K562 (cell line): Measurements from ENCODE around the gene TSTD2. TPM values are rescaled to one million over a fixed set of nuclear protein-coding genes. Genes with fewer than 3 reads are reported as not detected.

ENCODE experiments used
- ATAC-seq: fragments of 200-7000 bp; cut with Tn5 transposase; 3 replicates; pipeline ENCODE4 v1.9.1; 2020; ENCODE audit warnings: moderate library complexity
- BruUV-seq: library from RNA; stranded (reverse); fragments of 400-500 nt; replicated peaks from 2 replicates; lab custom pipeline; 2021; lab: Mats Ljungman, UMichigan
- CTCF ChIA-PET: fragments of 300-600 bp; formaldehyde crosslinking; extraction: SDS; loops from one replicate; lab custom pipeline; 2021; ENCODE audit warnings: low intra/inter-chr PET ratio; lab: Yijun Ruan, JAX
- POLR2A ChIA-PET: fragments of 300-600, 350-650 bp; sonication (Branson Sonifier 250); formaldehyde crosslinking; extraction: SDS; loops from one replicate; lab custom pipeline; 2021; ENCODE audit warnings: antibody characterized with exemption, inconsistent platforms; lab: Yijun Ruan, JAX
- DNase-seq, 4 experiments: peaks; one replicate each; pipeline versions ENCODE4 v3.0.0 to v3.0.0-alpha.2; 2011 to 2018; ENCODE audit warnings: low spot score in 3 of 4, mixed read lengths in 3 of 4; ENCODE audit errors: extremely low read depth in 1 of 4
- FAIRE-seq: peaks from 2 replicates; lab custom pipeline; 2011; peaks lifted over from hg19 to GRCh38; lab: Jason Lieb, UNC
- H2AFZ ChIP-seq: 2 replicates; pipeline ENCODE4 v1.6.0; 2011; ENCODE audit warnings: low read depth, low read length, control low read depth, inconsistent platforms
- H3K27ac ChIP-seq: fragments of 200-600 bp; 3 replicates; pipeline ENCODE4 v1.8.0; 2011; ENCODE audit warnings: low read depth, mild to moderate bottlenecking, control low read depth, inconsistent platforms, low read length, moderate library complexity, mixed read lengths; ENCODE audit errors: extremely low read depth
- H3K27me3 ChIP-seq, 2 experiments: fragments of 300-600 bp in 1 of 2; 2 replicates in 1 of 2; 3 replicates in 1 of 2; pipeline versions ENCODE4 v1.6.0 to v1.8.0; 2011; ENCODE audit warnings: inconsistent platforms in 2 of 2, low read length in 2 of 2, mild to moderate bottlenecking in 1 of 2, mixed read lengths in 1 of 2, moderate library complexity in 1 of 2; ENCODE audit not compliant: control insufficient read depth in 2 of 2, insufficient read depth in 2 of 2
- H3K36me3 ChIP-seq: fragments of 300-600 bp; 3 replicates; pipeline ENCODE4 v1.8.0; 2011; ENCODE audit warnings: mild to moderate bottlenecking, low read length, inconsistent platforms; ENCODE audit not compliant: control insufficient read depth, insufficient read depth
- H3K4me1 ChIP-seq, 2 experiments: fragments of 200-600 bp in 1 of 2; replicated peaks in 1 of 2; 2 replicates in 1 of 2; 3 replicates in 1 of 2; pipeline versions ENCODE4 v1.5.1 to v1.8.0; 2011; ENCODE audit warnings: inconsistent platforms in 2 of 2, low read length in 2 of 2, mild to moderate bottlenecking in 1 of 2, mixed read lengths in 1 of 2, moderate library complexity in 1 of 2; ENCODE audit not compliant: control insufficient read depth in 2 of 2, insufficient read depth in 2 of 2
- H3K4me2 ChIP-seq: 2 replicates; pipeline ENCODE4 v1.6.1; 2011; ENCODE audit warnings: low read length, control low read depth, inconsistent platforms, mixed read lengths; ENCODE audit not compliant: insufficient read depth
- H3K4me3 ChIP-seq: fragments of 200-600 bp; sonication (generic), shearing (Covaris generic); 2 replicates; pipeline ENCODE4 v1.5.1; 2016; ENCODE audit warnings: control low read depth, inconsistent platforms
- H3K79me2 ChIP-seq: fragments of 200-600 bp; 3 replicates; pipeline ENCODE4 v1.8.0; 2011; ENCODE audit warnings: low read length, inconsistent platforms; ENCODE audit not compliant: control insufficient read depth, insufficient read depth
- H3K9ac ChIP-seq, 2 experiments: 2 replicates each; pipeline versions ENCODE4 v1.6.0 to v1.6.1; 2011; ENCODE audit warnings: low read depth in 2 of 2, low read length in 2 of 2, control low read depth in 1 of 2, inconsistent platforms in 1 of 2, mild to moderate bottlenecking in 1 of 2, mixed read lengths in 1 of 2; ENCODE audit not compliant: insufficient read depth in 1 of 2
- H3K9me1 ChIP-seq: one replicate; pipeline ENCODE4 v1.6.0; 2011; ENCODE audit warnings: inconsistent platforms, mild to moderate bottlenecking, low read length, moderate library complexity; ENCODE audit not compliant: control insufficient read depth, insufficient read depth
- H3K9me3 ChIP-seq: replicated peaks from 2 replicates; pipeline ENCODE4 v1.5.1; 2011; ENCODE audit warnings: low read depth, low read length, inconsistent platforms; ENCODE audit not compliant: control insufficient read depth, insufficient read depth
- H4K20me1 ChIP-seq: replicated peaks from 2 replicates; pipeline ENCODE4 v1.6.1; 2011; ENCODE audit warnings: low read length, inconsistent platforms, mixed read lengths; ENCODE audit not compliant: control insufficient read depth, insufficient read depth
- FOSL1 ChIP-seq: fragments of 200-800 bp; sonication (Bioruptor generic); conservative IDR thresholded peaks from 2 replicates; pipeline ENCODE4 v1.6.1; 2016; ENCODE audit warnings: missing genetic modification characterization, missing compliant biosample characterization
- WGBS: fragments of 100-300 bp; shearing (Covaris generic); methylation state at CpG from one replicate; pipeline ENCODE4 v1.1.6; 2016; ENCODE audit warnings: low coverage, mixed read lengths; ENCODE audit not compliant: insufficient coverage; ENCODE audit errors: missing lambda C conversion rate; 5-methylcytosine and 5-hydroxymethylcytosine counted together
- in situ Hi-C: fragments of 300-500 bp; cut with MboI; formaldehyde crosslinking; loops from 4 replicates; pipeline ENCODE4 v1.15.0; 2018; ENCODE audit warnings: inconsistent platforms, mixed read lengths
- intact Hi-C: fragments of 100-400 bp; cut with micrococcal nuclease; formaldehyde crosslinking; loops from 2 replicates; pipeline ENCODE4 v1.14.2; 2022
- polyA plus RNA-seq, 8 experiments: library from polyadenylated mRNA; depleted of rRNA in 4 of 8; stranded (reverse) in 5 of 8; unstranded in 3 of 8; fragments of >200 nt; fragmentation: Nextera tagmentation in 2 of 8; fragmentation: Illumina TruSeq in 1 of 8; extraction: Ambion mirVana in 2 of 8; extraction: Trizol in 1 of 8; gene quantifications; 2 replicates each; pipeline versions ENCODE4 v1.2.1 to v1.2.3, GENCODE V29; 2011 to 2014; ENCODE audit warnings: inconsistent platforms in 1 of 8, missing spikeins in 1 of 8
- total RNA-seq, 7 experiments: library from RNA; depleted of rRNA in 6 of 7; stranded (reverse); fragments of >200 nt in 6 of 7; fragmentation: Illumina TruSeq in 2 of 7; extraction: Trizol in 2 of 7; gene quantifications; 2 replicates each; pipeline versions ENCODE4 v1.2.1 to v1.2.3, GENCODE V29; 2011 to 2021; ENCODE audit warnings: low replicate concordance in 1 of 7
- TF ChIP-seq, protein P1 (sequence below), 3 experiments: fragments of 200-800 bp in 1 of 3; fragments of 250-450 bp in 1 of 3; fragments of 450-650 bp in 1 of 3; sonication (Bioruptor Pico) in 1 of 3; sonication (Bioruptor generic) in 1 of 3; formaldehyde crosslinking in 1 of 3; IDR thresholded peaks; 2 replicates each; pipeline versions ENCODE4 v1.6.1 to v1.8.0; 2016 to 2022; ENCODE audit warnings: mild to moderate bottlenecking in 2 of 3, missing genetic modification characterization in 2 of 3, missing compliant biosample characterization in 1 of 3, moderate library complexity in 1 of 3
- TF ChIP-seq, protein P2 (sequence below): fragments of 250-450 bp; sonication (Bioruptor Pico); IDR thresholded peaks from 2 replicates; pipeline ENCODE4 v1.8.0; 2022; ENCODE audit warnings: moderate library complexity, mild to moderate bottlenecking, inconsistent platforms
- TF ChIP-seq, protein P3 (sequence below), 2 experiments: fragments of 450-650 bp; IDR thresholded peaks; 2 replicates each; pipeline ENCODE4 v1.6.1; 2016; ENCODE audit warnings: mild to moderate bottlenecking in 2 of 2, borderline replicate concordance in 1 of 2, low read depth in 1 of 2, moderate library complexity in 1 of 2

TSTD2 gene
- total and polyA plus RNA-seq, 9 of the 15 experiments (the other 6 are each of a cell fraction or from before 2014, with no cell fraction given): 10.1 to 36.7 (median 19.0) TPM

DNA sequence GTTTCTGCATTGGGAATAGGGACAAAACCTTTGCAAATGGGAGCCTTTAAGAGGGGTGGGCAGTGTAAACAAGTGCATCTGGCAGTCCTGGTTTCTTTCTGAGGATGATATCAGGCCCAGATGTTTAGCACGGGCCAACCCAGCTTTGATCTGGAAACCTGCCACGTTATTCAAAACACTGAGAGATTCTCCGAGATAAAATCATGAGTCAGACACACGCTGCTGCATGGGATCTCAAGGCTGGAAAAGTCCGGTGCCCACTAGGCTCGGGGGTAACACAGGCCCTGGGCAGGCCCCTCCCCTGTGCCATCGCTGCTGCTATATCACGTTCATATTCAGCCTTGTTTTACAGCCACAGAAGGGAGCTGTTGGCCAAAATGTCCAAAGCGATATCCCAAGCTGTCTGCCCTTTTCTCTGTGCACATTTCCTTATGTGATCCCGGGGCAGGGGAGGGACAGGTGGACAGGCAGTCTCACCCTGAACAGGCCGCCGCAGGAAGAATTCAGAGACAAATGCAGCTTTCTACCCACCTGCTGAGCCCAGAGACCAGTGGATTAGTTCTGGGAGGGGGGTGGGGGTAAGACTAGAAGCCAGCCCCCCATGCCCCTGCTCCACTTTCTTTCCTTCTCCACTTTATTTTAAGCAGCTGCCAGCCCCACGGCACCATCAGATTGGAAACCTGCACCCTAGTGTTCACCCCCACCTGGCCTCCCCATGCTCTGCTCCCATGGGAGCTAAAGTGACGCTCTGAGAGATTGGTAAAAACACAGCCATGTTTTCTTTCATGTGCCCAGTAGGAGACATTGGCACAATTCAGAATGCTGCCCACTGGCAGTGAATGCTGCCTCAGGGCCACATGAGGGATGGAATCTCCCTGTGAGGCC is 68.6 kb downstream of the TSTD2 start (continued):
- TF ChIP-seq, protein P1, sequence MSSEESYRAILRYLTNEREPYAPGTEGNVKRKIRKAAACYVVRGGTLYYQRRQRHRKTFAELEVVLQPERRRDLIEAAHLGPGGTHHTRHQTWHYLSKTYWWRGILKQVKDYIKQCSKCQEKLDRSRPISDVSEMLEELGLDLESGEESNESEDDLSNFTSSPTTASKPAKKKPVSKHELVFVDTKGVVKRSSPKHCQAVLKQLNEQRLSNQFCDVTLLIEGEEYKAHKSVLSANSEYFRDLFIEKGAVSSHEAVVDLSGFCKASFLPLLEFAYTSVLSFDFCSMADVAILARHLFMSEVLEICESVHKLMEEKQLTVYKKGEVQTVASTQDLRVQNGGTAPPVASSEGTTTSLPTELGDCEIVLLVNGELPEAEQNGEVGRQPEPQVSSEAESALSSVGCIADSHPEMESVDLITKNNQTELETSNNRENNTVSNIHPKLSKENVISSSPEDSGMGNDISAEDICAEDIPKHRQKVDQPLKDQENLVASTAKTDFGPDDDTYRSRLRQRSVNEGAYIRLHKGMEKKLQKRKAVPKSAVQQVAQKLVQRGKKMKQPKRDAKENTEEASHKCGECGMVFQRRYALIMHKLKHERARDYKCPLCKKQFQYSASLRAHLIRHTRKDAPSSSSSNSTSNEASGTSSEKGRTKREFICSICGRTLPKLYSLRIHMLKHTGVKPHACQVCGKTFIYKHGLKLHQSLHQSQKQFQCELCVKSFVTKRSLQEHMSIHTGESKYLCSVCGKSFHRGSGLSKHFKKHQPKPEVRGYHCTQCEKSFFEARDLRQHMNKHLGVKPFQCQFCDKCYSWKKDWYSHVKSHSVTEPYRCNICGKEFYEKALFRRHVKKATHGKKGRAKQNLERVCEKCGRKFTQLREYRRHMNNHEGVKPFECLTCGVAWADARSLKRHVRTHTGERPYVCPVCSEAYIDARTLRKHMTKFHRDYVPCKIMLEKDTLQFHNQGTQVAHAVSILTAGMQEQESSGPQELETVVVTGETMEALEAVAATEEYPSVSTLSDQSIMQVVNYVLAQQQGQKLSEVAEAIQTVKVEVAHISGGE (CRISPR knock-in tag; IDR thresholded peaks at IDR 0.05): no peak
- TF ChIP-seq FOSL1 (tag): peak; percentile 81

DNA sequence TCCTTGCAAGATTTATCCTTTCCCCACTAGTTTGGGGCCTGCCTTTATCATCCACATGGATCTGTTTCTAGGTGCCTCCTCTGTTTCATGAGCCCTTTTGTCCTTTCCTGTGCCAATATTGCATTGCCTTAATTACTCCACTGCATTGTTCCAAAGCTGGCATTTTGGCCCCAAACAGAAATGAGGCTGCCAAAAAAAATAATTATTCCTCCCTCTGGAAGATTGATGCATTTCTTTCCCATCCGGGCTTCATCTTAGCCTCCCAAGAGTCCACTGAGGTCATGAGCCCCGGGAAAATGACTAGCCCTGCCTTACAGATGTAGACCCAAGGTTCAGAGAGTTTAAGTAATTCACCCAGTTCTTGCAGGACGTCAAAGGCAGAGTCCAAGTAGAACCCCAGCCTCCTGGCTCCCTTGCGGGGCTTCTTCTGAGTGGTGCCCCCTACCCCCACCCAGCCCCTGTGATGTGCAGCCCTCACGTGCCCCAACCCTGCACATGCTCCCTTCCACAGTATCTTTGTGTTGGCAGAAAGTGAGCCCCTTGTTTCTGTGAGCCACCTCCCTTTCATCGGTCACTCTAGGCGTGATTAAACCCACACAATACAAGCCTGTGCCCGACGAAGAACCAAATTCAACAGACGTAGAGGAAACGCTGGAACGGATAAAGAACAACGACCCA is 69.6 kb downstream of the TSTD2 start:
- ATAC-seq: no peak
- no peak overlapping the region for H3K9ac ChIP-seq
- H3K27ac ChIP-seq: no peak overlapping the region
- no peaks in the 10 kb centered on the region for H3K27me3 ChIP-seq
- peaks cover 4 to 15% of the 10 kb centered on the region in 2 experiments; a peak in 3 of 5 replicates for H3K4me1 ChIP-seq
- H3K79me2 ChIP-seq: no peaks in the 10 kb centered on the region
- ChIA-PET CTCF (no interaction called here), POLR2A (no interaction called here)
- no peaks in the 10 kb centered on the region for H3K9me3 ChIP-seq
- H4K20me1 ChIP-seq: 0 out of 2 replicates have a peak, but pooled peaks cover 4% of the 10 kb centered on the region
- H3K4me3 ChIP-seq: no peak overlapping the region
- DNase-seq: no peak
- H3K9me1 ChIP-seq: peaks cover 4% of the 10 kb centered on the region
- no peak overlapping the region for H2AFZ ChIP-seq
- in situ Hi-C loops (no loop called here), intact Hi-C loops (no loop called here)
- 80% methylated on average over 13 of the region's 13 CpGs for WGBS
- peaks cover 51% of the 10 kb centered on the region for H3K36me3 ChIP-seq
- no peak for FAIRE-seq
- no peak overlapping the region for H3K4me2 ChIP-seq
- BruUV-seq: no TSS peak
- TF ChIP-seq, protein P2, sequence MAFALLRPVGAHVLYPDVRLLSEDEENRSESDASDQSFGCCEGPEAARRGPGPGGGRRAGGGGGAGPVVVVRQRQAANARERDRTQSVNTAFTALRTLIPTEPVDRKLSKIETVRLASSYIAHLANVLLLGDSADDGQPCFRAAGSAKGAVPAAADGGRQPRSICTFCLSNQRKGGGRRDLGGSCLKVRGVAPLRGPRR (CRISPR knock-in tag): no peak
- TF ChIP-seq, protein P3, sequence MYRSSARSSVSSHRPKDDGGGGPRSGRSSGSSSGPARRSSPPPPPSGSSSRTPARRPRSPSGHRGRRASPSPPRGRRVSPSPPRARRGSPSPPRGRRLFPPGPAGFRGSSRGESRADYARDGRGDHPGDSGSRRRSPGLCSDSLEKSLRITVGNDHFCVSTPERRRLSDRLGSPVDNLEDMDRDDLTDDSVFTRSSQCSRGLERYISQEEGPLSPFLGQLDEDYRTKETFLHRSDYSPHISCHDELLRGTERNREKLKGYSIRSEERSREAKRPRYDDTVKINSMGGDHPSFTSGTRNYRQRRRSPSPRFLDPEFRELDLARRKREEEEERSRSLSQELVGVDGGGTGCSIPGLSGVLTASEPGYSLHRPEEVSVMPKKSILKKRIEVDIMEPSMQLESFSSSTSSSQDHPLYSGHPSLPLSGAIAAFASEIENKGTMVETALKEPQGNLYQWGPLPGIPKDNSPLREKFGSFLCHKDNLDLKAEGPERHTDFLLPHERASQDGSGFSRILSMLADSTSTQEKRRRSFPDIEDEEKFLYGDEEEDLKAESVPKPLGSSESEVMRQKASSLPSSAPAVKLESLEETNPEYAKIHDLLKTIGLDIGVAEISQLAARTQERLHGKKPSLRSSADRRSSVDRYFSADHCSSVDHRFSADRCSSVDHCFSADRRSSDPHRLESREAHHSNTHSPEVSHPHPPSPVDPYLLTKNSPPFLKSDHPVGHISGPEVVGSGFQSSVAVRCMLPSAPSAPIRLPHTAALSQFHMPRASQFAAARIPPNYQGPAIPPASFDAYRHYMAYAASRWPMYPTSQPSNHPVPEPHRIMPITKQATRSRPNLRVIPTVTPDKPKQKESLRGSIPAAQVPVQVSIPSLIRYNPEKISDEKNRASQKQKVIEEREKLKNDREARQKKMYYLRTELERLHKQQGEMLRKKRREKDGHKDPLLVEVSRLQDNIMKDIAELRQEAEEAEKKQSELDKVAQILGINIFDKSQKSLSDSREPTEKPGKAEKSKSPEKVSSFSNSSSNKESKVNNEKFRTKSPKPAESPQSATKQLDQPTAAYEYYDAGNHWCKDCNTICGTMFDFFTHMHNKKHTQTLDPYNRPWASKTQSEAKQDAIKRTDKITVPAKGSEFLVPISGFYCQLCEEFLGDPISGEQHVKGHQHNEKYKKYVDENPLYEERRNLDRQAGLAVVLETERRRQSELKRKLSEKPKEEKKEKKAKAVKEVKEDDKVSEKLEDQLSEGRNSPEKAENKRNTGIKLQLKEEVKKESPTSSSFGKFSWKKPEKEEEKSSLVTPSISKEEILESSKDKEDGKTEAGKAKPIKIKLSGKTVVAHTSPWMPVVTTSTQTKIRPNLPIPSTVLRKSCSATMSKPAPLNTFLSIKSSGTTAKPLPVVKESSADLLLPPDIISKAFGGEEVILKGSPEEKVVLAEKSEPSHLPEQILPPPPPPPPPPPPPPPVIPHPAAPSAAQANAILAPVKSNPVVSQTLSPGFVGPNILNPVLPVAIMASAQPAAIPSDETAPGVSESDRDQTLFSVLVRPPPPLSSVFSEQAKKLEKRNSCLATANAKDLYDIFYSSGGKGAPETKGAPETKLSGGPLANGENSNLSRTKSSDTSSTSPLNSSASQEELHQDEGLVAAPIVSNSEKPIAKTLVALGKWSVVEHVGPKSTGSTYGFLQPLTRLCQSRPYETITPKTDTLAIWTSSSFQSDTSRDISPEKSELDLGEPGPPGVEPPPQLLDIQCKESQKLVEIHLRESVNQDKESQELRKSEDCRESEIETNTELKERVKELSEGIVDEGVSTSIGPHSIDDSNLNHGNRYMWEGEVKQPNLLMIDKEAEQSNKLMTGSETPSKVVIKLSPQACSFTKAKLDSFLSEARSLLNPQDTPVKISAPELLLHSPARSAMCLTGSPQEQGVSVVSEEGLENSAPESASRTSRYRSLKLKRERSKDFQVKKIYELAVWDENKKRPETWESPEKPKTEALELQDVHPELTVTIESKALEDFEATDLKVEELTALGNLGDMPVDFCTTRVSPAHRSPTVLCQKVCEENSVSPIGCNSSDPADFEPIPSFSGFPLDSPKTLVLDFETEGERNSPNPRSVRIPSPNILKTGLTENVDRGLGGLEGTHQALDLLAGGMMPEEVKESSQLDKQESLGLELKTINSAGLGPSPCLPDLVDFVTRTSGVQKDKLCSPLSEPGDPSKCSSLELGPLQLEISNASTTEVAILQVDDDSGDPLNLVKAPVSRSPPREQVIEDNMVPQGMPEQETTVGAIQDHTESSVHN (IDR thresholded peaks at IDR 0.05; ENCODE audit: borderline replicate concordance in 1 of 2, low read depth in 1 of 2): no peak
